ENCODE results near the gene SLC16A4. TPM values are rescaled to one million over a fixed set of nuclear protein-coding genes. Genes with fewer than 3 reads are reported as not detected.

SLC16A4 gene
- total RNA-seq, 1 donor: 71.9 TPM

DNA sequence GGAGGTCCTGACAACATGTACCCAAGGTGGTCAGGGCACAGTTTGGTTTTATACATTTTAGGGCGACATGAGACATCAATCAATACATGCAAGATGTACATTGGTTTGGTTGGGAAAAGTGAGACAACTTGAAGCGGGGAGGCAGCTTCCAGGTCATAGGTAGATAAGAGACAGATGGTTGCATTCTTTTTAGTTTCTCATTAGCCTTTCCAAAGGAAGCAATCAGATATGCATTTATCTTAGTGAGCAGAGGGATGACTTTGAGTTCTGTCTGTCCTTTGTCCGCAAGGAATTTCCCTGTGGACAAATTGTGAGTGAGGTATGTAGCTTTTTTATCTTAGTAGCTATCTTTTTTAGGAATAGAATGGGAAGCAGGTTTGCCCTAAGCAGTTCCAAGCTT, 62.1 kb downstream of the SLC16A4 start:
- TF ChIP-seq, protein P1, sequence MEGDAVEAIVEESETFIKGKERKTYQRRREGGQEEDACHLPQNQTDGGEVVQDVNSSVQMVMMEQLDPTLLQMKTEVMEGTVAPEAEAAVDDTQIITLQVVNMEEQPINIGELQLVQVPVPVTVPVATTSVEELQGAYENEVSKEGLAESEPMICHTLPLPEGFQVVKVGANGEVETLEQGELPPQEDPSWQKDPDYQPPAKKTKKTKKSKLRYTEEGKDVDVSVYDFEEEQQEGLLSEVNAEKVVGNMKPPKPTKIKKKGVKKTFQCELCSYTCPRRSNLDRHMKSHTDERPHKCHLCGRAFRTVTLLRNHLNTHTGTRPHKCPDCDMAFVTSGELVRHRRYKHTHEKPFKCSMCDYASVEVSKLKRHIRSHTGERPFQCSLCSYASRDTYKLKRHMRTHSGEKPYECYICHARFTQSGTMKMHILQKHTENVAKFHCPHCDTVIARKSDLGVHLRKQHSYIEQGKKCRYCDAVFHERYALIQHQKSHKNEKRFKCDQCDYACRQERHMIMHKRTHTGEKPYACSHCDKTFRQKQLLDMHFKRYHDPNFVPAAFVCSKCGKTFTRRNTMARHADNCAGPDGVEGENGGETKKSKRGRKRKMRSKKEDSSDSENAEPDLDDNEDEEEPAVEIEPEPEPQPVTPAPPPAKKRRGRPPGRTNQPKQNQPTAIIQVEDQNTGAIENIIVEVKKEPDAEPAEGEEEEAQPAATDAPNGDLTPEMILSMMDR (IDR thresholded peaks at IDR 0.05; ENCODE audit: insufficient read depth, low read length): no peak
- DNase-seq (ENCODE audit: low read depth): no peak

DNA sequence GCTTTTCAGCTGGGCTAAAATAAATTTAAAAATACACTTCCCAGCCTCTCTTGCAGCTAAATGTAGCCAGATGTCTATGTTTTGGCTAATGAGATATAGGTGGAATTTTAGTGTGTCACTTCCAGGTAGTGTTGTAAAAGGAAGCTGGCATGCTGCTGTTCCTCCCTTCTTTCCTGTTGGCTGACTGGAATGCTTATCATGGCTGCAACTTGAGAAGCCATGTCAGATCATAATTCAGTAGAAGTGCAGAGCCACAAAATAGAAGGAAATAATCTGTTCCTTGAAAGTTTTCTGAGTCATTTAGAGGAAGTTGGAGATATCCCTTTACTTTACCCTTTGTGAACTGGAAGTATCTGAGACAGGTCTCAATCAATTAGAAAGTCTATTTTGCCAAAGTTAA, 62.6 kb downstream of the SLC16A4 start:
- peak; percentile 17 for DNase-seq (ENCODE audit: low read depth)
- TF ChIP-seq, protein P1 (IDR thresholded peaks at IDR 0.05; ENCODE audit: insufficient read depth, low read length): no peak
- no peak overlapping the region for H3K4me3 ChIP-seq (ENCODE audit: low read depth, low read length)

More for the DNA sequence above, 62.1 kb downstream of the SLC16A4 start:
- no peak overlapping the region for H3K4me3 ChIP-seq (ENCODE audit: low read depth, low read length)

DNA sequence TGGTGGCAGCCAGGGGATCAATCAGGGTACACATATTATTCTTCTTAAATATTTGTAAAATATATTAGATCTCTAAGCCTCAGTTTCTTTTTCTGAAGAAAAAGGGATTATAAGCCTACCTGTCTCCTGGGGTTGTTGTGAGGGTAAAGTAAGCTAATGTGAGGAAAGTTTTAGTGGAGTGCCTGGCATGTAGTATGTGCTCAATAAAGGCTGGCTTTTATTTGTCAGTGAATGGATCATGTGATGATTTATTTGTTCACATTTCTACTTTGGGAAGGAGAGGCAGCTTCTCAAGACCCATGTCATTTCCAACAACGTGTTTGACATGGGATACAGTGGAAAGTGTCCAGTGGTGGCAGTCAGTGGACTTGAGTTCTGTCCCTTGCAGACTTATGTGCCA, 64.0 kb downstream of the SLC16A4 start:
- no peak for DNase-seq (ENCODE audit: low read depth)
- TF ChIP-seq, protein P1 (IDR thresholded peaks at IDR 0.05; ENCODE audit: insufficient read depth, low read length): no peak
- H3K4me3 ChIP-seq (ENCODE audit: low read depth, low read length): no peak overlapping the region

DNA sequence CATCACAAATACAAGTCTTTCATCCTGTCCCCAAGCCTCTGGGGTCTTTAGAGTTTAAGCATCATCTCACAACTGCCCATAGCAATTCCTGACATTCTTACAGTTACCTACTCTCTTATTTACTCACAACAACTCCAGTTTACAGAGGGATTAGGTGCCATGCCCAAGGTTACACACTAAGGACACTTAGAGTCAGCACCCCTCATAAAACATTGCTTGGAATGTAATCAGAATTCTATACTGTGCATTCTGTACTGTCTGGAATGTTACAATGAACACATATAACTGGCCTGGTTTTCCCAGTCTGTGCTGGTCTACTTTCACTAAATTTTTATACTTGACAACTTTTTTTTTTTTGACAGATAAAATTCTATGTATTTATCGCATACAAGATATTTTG, 66.2 kb downstream of the SLC16A4 start:
- TF ChIP-seq, protein P1 (IDR thresholded peaks at IDR 0.05; ENCODE audit: insufficient read depth, low read length): no peak
- H3K4me3 ChIP-seq (ENCODE audit: low read depth, low read length): no peak overlapping the region
- DNase-seq (ENCODE audit: low read depth): no peak

DNA sequence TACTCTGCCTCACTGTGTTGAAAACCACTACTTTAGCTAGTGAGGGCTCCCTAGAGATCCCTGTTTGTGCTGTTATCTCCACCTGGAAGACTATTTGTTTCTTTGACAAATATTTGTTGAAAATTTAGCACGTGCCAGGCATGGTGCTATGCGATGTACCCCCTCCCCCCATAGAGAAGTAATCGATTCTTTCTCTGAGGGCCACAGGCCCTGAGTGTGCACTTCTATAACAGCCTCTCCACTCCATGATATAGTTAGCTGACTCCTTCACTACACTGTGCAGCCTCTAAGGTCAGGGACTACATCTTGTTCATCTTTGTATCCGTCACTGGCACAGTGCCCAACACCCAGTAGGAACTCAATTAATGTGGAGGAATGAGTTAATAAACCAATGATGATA, 69.0 kb downstream of the SLC16A4 start:
- TF ChIP-seq, protein P1 (IDR thresholded peaks at IDR 0.05; ENCODE audit: insufficient read depth, low read length): no peak
- H3K4me3 ChIP-seq (ENCODE audit: low read depth, low read length): no peak overlapping the region
- no peak for DNase-seq (ENCODE audit: low read depth)

DNA sequence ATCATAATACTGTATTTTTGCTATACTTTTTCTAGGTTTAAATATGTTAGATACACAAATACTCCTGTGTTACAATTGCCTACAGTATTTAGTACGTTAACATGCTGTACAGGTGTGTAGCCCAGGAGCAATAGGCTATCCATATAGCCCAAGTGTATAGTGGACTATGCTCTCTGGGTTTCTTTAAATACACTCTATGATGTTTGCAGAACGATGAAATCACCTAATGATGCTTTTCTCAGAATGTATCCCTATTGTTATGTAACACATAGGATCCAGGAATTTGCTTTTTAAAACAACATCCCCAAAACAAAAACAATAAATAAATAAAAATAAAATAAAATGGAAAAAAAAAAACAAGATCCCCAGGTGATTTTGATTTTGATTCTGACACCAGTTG, 69.8 kb downstream of the SLC16A4 start:
- DNase-seq (ENCODE audit: low read depth): no peak
- TF ChIP-seq, protein P1 (IDR thresholded peaks at IDR 0.05; ENCODE audit: insufficient read depth, low read length): no peak
- H3K4me3 ChIP-seq (ENCODE audit: low read depth, low read length): no peak overlapping the region

DNA sequence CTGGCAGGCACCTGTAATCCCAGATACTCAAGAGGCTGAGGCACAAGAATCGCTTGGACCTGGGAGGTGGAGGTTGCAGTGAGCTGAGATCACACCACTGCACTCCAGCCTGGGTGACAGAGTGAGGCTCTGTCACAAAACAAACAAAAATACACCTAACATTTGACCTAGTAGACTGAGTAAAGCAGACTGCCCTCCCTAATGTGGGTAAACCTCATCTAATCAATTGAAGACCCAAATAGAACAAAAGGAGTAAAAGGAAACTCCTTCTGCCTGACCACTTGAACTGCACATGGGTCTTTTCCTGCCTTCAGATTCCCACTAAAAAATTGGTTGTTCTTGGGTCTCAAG, 70.7 kb downstream of the SLC16A4 start:
- no peak overlapping the region for H3K4me3 ChIP-seq (ENCODE audit: low read depth, low read length)
- TF ChIP-seq, protein P1 (IDR thresholded peaks at IDR 0.05; ENCODE audit: insufficient read depth, low read length): no peak
- no peak for DNase-seq (ENCODE audit: low read depth)
